Measurements from ENCODE around the gene CBFB. TPM values are rescaled to one million over a fixed set of nuclear protein-coding genes. Genes with fewer than 3 reads are reported as not detected.

CBFB gene
- total and polyA plus RNA-seq, 9 of the 15 experiments (the other 6 are each of a cell fraction or from before 2014, with no cell fraction given): 22.0 to 112 (median 66.5) TPM

DNA sequence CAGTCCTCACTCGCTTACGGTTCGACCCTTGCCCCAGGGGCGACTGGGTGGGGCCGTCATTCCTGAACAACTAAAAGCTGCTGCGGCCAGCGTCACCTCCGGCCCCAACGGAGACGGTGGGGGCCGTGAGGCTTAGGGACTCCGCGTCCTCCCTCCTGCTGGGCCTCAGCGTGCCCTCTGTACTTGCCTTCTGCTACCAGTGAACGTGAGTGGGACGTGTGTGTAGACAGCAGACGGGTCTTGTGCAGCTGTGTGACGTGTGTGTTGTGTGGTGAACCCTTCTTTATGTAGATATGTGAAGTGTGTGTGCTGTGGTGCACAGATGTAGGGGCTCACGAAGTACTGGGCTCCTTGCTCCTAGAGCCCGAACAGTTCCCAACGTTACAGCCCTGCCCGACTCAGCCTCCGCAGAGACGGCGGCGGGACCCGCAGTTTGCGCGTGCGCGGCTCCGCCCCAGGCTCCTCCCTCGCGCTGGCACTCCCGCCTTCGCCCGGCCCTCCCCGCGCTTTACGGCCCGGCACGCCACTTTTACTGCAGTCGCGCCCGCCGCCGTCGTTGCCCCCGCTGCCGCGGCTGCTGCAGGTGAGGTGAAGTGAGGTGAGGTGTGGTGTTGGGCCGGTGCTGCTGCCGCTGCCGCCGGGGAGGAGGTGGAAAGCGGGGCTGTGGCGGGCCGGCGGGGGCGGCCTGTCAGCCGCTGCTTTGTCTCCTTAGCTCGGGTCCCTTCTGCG, 80.6 kb downstream of the CBFB start, which contains the start of gene PHAF1 (continued):
- TF ChIP-seq E2F8 (IDR thresholded peaks at IDR 0.05; ENCODE audit: low read depth, partially characterized antibody) (no peak), E4F1 (CRISPR knock-in tag; IDR thresholded peaks at IDR 0.05; ENCODE audit: borderline replicate concordance) (peak; percentile 99), ZNF140 (CRISPR knock-in tag; IDR thresholded peaks at IDR 0.05) (no peak), PHTF2 (CRISPR knock-in tag; IDR thresholded peaks at IDR 0.05) (no peak), TAF7 (tag; IDR thresholded peaks at IDR 0.05) (no peak), ID3 (CRISPR knock-in tag; IDR thresholded peaks at IDR 0.05) (no peak), ID3 (tag; IDR thresholded peaks at IDR 0.05) (peak; percentile 36; the same call in 1 of the 2 replicates), TGIF2 (CRISPR knock-in tag; IDR thresholded peaks at IDR 0.05) (no peak), ZNF830 (CRISPR knock-in tag; IDR thresholded peaks at IDR 0.05) (no peak), ZNF324 (CRISPR knock-in tag; IDR thresholded peaks at IDR 0.05) (0 out of 2 replicates have a peak, but pooled peaks have one; percentile 18), PML (IDR thresholded peaks at IDR 0.05; ENCODE audit: low read length) (peak; percentile 49; the same call in 1 of the 2 replicates), ZNF121 (CRISPR knock-in tag; conservative IDR thresholded peaks at IDR 0.05) (no peak), ZNF77 (CRISPR knock-in tag; IDR thresholded peaks at IDR 0.05) (no peak), ZNF586 (CRISPR knock-in tag; conservative IDR thresholded peaks at IDR 0.05) (no peak), DPF2 (IDR thresholded peaks at IDR 0.05) (0 out of 2 replicates have a peak, but pooled peaks have one; percentile 31), ZNF384 (IDR thresholded peaks at IDR 0.05; ENCODE audit: low read depth, low read length) (0 out of 2 replicates have a peak, but pooled peaks have one; percentile 11), EWSR1 (IDR thresholded peaks at IDR 0.05; ENCODE audit: borderline replicate concordance, low read depth, partially characterized antibody) (no peak), NCOA4 (IDR thresholded peaks at IDR 0.05; ENCODE audit: partially characterized antibody) (peak; percentile 18), EZH2 (IDR thresholded peaks at IDR 0.05; ENCODE audit: borderline replicate concordance, low read depth, low read length) (no peak), HMGN3 (IDR thresholded peaks at IDR 0.05; ENCODE audit: borderline replicate concordance, extremely low read depth, insufficient read length, low read depth, low read length) (peak; percentile 81), ZEB2 (IDR thresholded peaks at IDR 0.05) (peak; percentile 75; the same call in 1 of the 2 replicates), SNRNP70 (optimal IDR thresholded peaks at IDR 0.05; ENCODE audit: low read depth, low read length) (no peak), SIN3B (IDR thresholded peaks at IDR 0.05; ENCODE audit: low read depth) (peak; percentile 69), FOSL1 (tag; conservative IDR thresholded peaks at IDR 0.05) (no peak), CTBP1 (IDR thresholded peaks at IDR 0.05; ENCODE audit: borderline replicate concordance) (peak; percentile 69)
